H54 (cell line): ENCODE results near the gene TNFRSF25.
"Not testable (repeated sequence)": the region's sequence is repeated elsewhere in the genome, so short reads cannot be mapped to it uniquely, and the experiment has no call there.

ENCODE experiments used
- DNase-seq: peaks from one replicate; pipeline ENCODE4 v3.0.0; 2011; ENCODE audit warnings: low spot score, mixed read lengths; ENCODE audit not compliant: insufficient read length
- FAIRE-seq: peaks from 3 replicates; lab custom pipeline; 2011; peaks lifted over from hg19 to GRCh38; lab: Jason Lieb, UNC
- POLR2A ChIP-seq: IDR thresholded peaks from 2 replicates; pipeline ENCODE4 v1.6.1; 2011; ENCODE audit warnings: low read depth, mild to moderate bottlenecking, low read length

Gene TNFRSF25

DNA sequence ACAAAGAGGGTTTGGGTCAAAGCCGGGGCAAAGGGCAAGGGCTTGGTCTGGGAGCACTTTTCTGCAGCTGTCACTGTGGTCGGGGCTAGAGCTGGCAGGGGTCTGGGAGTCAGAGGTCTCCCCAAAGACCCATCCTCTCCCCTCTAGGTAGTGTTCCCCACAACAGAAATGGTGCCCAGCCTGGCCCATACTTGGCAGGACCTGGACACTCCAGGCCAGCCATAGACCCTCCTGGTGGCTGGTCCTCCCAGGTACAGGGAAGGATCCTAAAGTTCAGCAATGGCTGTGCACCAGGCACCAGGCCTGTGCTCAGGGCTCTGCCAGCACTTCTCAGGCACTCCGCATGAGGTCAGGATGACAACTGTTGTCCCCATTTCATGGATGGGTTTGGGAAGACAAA lies 30.4 kb downstream of the TNFRSF25 start:
- FAIRE-seq (no peak), DNase-seq (no peak)
- no peak for TF ChIP-seq POLR2A

DNA sequence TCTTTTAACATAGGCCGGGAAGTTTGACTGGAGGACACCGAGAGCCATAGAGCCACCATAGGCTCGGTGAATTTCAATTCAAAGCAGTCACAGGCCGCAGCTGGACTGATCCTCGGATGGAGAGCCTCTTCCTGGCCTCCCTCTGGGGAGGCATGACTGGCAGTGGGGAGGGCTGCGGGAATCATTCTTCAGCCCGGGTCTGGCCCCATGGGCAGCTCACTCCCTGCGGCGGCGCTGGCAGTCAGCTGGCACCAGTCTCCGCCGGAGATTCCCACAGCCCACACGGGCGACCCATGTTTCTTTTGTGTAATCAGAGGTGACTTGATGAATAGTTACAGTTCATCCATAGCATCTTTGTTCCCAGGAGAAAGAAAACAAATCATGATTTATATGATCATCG lies 30.8 kb downstream of the TNFRSF25 start:
- DNase-seq (no peak), FAIRE-seq (no peak)
- TF ChIP-seq POLR2A: no peak

DNA sequence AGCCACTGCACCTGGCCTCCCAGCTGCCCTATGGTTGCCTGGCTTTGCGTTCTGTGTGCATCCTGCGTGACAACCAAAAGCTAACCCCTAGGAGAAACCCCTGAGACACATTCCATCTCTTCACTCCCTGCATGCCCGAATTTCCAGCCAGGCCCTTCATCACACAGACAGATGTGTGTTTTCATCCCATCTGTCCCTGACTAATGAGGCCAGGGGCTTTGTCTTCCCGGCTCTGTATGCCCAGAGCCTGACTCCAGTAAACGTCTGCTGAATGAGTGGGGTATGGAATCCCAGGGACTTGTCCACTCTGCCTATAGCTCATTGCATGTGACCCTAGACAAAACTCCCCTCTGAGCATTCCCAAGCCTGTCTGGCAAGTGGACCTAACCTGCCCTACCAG lies 31.8 kb downstream of the TNFRSF25 start:
- FAIRE-seq: no peak
- DNase-seq: no peak
- no peak for TF ChIP-seq POLR2A

DNA sequence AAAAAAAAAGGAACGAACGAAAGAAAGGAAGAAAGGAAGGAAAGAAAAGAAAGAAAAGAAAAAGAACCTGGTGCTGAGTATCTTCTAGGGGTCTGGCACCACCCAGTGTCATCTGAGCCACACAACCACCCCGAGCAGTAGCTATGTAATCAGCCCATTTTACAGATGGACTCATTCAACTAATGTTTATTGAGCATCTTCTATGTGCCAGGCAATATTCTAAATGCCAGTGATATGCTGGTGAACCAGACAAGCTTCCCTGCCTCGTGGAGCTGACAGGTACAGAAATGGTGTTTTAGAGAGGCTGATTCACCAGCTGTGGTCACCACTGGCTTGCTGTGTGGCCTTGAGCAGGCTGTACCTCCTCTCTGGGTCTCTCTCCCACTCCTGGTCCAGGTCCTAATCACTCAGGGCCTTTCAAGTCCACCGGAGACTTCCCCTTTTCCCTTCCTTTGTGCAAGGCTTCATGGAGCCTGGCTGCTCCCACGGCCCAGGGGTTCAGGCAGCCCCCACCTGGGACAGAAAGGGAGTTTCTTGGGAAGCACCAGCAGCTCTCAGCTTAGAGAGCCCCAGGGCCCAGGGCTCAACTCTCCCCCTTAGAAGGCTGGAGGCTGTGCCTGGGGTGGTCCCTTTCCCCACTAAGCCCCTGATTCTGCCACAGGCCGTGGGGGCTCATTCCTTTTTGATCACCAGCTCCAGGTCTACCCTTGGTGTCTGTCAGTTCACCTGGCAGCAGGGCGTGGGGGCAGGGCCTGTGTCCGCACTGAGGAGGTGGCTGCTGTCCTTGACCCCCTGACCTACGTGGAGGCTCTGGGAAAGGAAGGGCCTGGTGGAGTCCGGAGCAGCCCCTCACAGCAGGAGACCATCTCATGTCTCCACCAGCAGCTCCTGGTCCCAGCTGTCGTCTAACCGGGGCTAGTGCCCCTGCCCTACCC lies 34.1 kb downstream of the TNFRSF25 start:
- FAIRE-seq, DNase-seq: not testable (repeated sequence)

DNA sequence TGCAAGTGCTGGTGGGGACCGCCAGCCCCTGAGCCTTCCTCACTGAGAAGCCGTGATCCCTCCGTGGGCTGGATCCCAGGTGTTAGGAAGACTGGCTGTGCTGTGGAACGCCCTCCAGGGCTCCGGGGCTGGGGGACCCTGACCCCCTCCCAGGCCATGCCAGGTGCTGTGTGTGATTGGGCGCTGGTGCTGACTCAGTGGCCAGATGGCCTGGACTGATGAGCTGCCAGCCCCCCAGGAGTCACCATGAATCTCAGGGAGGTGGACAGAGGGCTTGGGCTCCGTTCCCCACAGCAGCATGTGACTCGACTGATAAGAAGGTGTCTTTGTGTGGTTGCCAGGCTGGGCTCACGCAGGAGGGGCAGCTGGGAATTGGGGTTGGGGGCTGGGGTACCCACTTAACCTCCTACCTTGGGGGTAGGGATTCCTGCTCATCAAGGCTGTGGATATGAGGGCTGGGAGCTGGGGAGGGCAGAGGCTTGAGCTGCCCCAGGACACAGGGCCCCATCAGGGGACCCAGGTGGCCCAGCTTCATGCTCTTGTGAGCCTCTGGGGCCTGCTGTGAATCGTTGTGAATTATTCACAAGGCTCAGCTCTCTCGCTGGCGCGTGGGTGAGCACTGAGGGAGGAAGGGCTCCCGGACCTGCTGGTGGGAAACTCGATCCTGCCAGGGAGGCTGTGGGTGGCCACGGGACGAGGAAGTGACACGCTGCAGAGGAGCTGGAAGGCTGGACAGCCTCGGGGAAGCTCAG lies 36.1 kb downstream of the TNFRSF25 start:
- not testable (repeated sequence) for FAIRE-seq, DNase-seq

DNA sequence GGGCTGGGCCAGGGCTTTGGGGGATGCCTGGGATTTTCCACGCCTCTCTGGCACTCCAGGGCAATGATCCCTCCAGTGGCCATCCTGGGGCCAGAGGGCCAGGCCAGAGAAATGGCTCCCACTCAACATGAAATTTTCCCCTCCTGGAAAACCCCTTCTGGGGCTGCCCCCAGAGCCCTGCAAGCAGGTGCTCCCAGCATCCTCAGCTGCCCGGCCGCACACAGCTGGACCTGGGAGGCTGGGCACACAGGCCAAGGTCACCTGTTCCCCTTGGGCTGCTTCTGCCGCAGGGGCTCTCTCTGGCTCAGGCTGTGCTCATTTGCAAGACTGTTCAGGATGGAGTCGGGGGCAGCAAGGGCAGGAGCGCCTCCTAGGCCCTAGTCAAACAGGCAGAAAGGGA lies 37.5 kb downstream of the TNFRSF25 start:
- DNase-seq: not testable (repeated sequence)

DNA sequence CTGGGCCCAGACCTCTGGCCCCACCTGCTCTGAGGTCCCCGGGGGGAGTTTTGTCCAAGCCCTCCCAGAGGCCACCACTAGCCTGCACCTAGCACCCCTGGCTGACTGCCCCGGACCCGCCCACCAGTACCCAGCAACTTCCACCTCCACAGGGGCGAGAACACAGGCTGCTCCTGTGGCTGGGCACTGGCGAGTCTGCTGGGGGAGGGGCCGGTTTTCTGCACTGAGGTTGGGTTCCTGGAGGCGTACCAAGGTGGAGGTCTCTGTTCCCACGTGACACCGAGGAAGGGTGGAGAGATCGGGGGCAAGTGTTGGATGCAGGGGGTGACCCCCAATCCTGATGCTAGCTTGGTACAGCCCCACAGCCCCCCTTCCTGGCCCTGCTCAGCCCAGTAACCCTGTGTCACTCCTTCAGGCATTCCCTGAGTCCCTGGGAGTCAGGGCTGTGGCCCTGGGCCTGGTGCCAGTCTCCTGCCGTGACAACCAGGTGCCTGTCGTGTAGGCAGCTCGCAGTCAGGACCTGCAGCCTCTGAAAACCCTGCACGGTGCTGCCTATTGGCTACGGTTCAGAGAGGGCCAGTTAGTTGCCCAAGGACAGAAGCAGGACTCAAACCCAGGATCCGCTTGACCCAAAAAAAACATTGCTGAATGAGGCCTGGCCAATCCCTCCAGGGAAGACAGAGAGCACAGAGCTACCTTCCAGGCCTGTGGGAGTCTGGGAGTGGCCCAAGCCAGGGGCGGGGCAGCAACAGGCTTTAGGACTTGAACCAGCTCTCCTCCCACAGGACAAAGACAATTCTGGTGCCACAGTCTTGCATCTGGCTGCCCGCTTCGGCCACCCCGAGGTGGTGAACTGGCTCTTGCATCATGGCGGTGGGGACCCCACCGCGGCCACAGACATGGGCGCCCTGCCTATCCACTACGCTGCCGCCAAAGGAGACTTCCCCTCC lies 38.3 kb downstream of the TNFRSF25 start:
- DNase-seq: no peak
- no peak for FAIRE-seq
- TF ChIP-seq POLR2A: no peak

More for the DNA sequence above, 37.5 kb downstream of the TNFRSF25 start:
- FAIRE-seq: not testable (repeated sequence)

DNA sequence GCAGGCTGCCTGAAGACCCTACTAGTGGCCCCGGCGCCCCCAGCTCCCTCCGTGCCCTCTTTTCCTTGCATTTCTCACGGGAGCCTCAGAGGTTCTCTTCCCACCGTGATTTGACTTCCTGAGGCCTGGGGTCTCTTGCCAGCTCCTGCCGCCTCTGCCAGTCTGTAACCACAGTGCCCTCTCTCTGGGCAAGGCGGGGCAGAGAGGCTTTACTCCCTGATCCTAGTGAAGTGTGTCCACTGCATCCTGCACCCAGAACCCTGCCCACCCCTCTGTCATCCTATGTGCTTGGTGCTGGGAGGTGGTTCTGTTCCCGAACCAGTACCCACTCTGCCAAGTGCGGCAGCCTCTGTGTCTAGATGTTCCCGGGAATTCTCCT lies 39.0 kb downstream of the TNFRSF25 start:
- TF ChIP-seq POLR2A: no peak
- DNase-seq (no peak), FAIRE-seq (no peak)

DNA sequence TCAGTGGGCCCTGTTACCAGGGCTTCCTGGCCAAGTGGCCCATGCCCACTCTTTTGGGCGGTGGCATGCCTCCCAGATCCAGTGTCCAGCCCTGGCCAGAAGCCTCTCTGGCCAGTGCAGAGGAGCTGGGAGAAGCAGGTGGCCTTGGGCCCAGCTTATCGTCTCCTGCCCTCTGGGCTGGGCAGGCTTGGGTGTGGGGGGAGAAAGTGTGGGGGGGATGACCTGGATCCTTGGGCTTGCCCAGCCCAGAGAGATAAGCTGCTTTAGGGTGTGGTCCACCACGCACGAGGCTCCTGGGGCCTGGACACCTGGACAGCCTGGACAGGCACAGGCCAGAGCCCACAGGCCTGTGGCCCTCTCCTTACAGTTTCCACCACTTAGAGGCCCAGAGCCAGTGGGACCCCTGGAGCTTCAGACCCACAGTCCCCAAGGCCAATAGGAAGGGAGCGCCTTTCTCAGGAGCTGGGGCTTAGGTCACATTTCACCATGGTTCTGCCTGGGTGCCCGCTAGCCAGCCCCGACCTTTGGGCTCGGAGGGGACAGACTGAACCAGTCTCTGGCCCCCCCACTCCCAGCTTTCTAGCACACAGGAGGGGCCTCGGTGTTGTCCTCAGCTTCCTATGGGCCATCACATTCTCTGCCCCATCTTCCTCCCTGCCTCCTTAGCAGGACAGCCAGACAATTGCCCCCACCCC lies 39.5 kb downstream of the TNFRSF25 start:
- DNase-seq (no peak), FAIRE-seq (no peak)
- no peak for TF ChIP-seq POLR2A

DNA sequence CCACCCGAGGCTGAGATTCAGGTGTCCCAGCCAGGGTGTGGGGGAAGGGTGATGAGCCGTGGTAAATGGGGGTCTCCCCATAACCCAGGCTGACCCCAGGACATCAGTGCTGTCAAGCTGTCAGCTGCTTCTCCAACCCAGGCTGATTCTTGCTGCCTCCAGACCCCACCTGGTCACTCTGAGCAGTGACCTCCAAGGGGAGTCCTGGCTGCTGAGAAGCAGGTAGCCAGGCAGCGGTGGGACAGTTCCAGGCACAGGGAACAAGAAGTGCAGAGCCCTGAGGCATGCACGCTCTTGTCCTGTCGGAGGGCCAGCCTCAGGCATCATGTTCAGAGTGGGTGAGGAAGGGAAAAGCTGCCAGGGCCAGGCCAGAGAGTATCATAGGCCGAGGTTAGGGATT lies 40.3 kb downstream of the TNFRSF25 start:
- DNase-seq: no peak
- no peak for TF ChIP-seq POLR2A
- FAIRE-seq: no peak

DNA sequence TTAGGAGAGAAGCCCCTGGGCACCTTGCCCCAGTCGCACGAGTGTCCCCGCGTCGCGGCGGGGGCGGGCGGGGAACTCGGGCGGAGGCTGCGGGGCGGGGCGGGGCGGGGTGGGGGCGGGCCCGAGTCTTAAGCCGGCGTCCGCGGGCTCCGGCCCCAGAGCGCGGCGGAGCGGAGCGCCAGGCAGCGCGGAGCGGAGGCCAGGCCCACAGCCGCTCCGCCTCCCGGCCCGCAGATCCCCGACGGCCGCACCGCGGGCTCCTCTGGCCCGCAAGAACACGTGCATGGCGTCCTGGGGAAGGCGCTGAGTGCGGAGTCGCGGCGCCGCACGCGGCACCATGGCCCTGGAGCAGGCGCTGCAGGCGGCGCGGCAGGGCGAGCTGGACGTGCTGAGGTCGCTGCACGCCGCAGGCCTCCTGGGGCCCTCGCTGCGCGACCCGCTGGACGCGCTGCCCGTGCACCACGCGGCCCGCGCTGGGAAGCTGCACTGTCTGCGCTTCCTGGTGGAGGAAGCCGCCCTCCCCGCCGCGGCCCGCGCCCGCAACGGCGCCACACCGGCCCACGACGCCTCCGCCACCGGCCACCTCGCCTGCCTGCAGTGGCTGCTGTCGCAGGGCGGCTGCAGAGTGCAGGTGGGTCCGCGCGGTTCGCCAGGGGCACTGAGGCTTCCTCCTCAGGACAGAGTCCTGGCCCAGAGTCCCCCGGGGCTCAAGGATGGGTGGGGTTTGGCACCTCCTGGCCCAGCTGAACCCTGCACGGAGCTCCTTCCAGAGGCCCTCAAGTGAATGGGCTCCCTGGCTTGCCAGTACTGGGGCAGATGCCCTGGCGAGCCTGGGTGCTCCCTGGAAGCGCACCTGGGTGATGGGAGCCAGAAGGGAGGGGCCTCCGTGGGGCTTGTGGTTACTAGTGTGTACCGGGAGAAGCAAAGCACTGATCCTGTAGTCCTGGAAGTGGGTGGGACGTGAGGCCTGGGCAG lies 41.1 kb downstream of the TNFRSF25 start, which contains the start of gene ESPN:
ESPN (plus strand) TSS at position 158 of the 975 bp plus-strand sequence; CDS start at position 338, 180 bp downstream.
- no peak for TF ChIP-seq POLR2A
- FAIRE-seq (no peak), DNase-seq (no peak)

DNA sequence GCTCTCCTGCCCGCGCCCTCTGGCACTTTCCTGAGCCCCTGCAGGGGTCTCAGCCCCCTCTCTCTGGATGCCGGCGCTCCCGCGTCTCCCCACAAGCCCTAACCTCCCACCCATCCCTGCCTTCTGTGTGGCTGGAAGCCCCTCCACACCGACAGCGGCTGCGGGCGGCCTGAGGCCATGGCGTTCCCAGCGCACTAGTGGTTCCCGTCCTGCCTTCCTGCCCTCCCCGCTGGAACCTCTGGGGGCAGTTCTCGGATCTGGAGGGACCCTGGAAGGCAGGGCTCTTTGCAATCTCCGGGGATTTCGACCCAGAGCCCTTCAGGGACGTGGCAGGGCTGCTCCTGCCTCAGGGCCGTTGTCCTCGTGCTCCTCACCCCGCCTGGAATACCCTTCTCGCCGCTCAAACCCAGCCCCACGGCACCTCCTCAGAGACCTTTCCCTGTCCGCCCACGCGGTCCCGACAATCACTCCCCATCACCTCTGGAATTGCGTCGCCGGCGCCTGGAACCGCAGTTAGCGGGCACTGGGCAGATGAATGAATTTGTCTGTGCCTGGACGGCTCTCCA lies 41.9 kb downstream of the TNFRSF25 start:
- no peak for TF ChIP-seq POLR2A
- no peak for FAIRE-seq
- DNase-seq: no peak
